Stimulated activated CD4-positive, alpha-beta T cell treated with anti-CD3 and anti-CD28 coated beads, Interleukin-2, amount 100 ng/mL, for 48 hours (primary cell): ENCODE data around the gene FAAP20.

Experiments used
- DNase-seq, 2 donors: peaks; one replicate each; pipeline ENCODE4 v3.0.0-alpha.2; 2020

FAAP20 gene

GRCh38 chr1:2176615-2177014, 18.0 kb downstream of the FAAP20 start:
- no peak for DNase-seq

GRCh38 chr1:2175681-2176454, 18.7 kb downstream of the FAAP20 start:
- no peak for DNase-seq

GRCh38 chr1:2175055-2175414, 19.5 kb downstream of the FAAP20 start:
- no peak for DNase-seq

GRCh38 chr1:2174348-2175054, 20.1 kb downstream of the FAAP20 start:
- DNase-seq, result peak; percentile 41 to 51

- no peak for DNase-seq
Measured at GRCh38 chr1:2173546-2174347, 20.8 kb downstream of the FAAP20 start.

- DNase-seq, result no peak
Measured at GRCh38 chr1:2172551-2173146, 21.9 kb downstream of the FAAP20 start.

- DNase-seq, result no peak
Measured at GRCh38 chr1:2172012-2172411, 22.6 kb downstream of the FAAP20 start.

- DNase-seq, result no peak
Measured at GRCh38 chr1:2170211-2170610, 24.4 kb downstream of the FAAP20 start.

- DNase-seq, result no peak
Measured at GRCh38 chr1:2169200-2169836, 25.3 kb downstream of the FAAP20 start.

GRCh38 chr1:2168535-2168934, 26.0 kb downstream of the FAAP20 start:
- no peak for DNase-seq

- no peak for DNase-seq
Measured at GRCh38 chr1:2168090-2168489, 26.5 kb downstream of the FAAP20 start.

GRCh38 chr1:2166695-2167094, 27.9 kb downstream of the FAAP20 start:
- DNase-seq, result no peak

- no peak for DNase-seq
Measured at GRCh38 chr1:2166254-2166653, 28.3 kb downstream of the FAAP20 start.

GRCh38 chr1:2165646-2166045, 28.9 kb downstream of the FAAP20 start:
- no peak for DNase-seq

GRCh38 chr1:2163205-2163604, 31.4 kb downstream of the FAAP20 start:
- DNase-seq, result no peak

- no peak for DNase-seq
Measured at GRCh38 chr1:2160451-2161300, 33.9 kb downstream of the FAAP20 start.

- DNase-seq, result no peak
Measured at GRCh38 chr1:2159124-2159523, 35.4 kb downstream of the FAAP20 start.

- no peak for DNase-seq
Measured at GRCh38 chr1:2158272-2158671, 36.3 kb downstream of the FAAP20 start.

- no peak for DNase-seq
Measured at GRCh38 chr1:2157856-2158255, 36.7 kb downstream of the FAAP20 start.

- DNase-seq, result no peak
Measured at GRCh38 chr1:2156866-2157265, 37.7 kb downstream of the FAAP20 start.

GRCh38 chr1:2155788-2156187, 38.8 kb downstream of the FAAP20 start:
- DNase-seq, result no peak

- DNase-seq, result no peak
Measured at GRCh38 chr1:2155147-2155598, 39.4 kb downstream of the FAAP20 start.
